AG09309 (cell line): ENCODE results near the gene FYN.

ENCODE experiments used
- DNase-seq: peaks from one replicate; pipeline ENCODE4 v3.0.0-alpha.2; 2010; ENCODE audit warnings: low read depth
- H3K4me3 ChIP-seq: 2 replicates; pipeline ENCODE4 v1.5.1; 2011; ENCODE audit warnings: mild to moderate bottlenecking, low read depth, low read length, moderate library complexity; ENCODE audit not compliant: control insufficient read depth
- TF ChIP-seq, protein P1 (sequence below): IDR thresholded peaks from 2 replicates; pipeline ENCODE4 v1.5.1; 2011; ENCODE audit warnings: mild to moderate bottlenecking, low read depth, low read length, inconsistent platforms; ENCODE audit not compliant: insufficient read depth, control insufficient read depth; ENCODE audit errors: missing control alignments

Gene FYN

DNA sequence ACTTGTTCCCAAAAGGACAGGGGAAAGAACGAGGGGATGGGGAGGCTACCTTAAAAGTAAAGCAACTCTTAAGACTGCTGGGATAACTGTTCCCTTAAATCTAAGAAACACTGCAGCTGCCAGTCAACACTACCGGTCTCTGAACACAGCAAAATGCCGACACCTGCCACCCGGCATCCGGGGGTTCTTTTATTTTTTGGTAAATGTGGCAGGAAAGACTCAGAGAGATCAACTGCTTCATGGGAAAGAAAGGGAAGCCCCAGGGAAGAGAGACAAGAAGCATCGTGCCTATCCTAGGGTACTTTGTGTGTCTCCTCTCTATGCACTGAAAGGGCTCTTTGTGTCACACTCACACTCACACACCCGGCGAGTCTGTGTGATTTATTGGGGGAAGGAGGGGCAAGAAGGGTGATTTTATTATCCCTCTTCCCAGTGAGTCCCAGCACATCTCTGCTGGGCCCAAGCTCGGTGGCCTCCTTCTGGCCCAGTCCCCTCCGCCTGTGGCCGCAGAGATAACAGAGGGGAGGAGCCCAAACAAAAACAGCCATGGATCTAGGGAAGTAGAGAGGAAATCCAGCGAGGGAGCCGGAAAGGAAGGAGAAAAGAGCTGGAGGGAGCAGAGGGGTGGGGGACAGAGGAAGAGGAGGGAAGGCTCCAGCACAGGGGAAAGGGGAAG is 1.4 kb downstream of the FYN start:
- peak overlapping the region; percentile 61 for H3K4me3 ChIP-seq
- TF ChIP-seq, protein P1, sequence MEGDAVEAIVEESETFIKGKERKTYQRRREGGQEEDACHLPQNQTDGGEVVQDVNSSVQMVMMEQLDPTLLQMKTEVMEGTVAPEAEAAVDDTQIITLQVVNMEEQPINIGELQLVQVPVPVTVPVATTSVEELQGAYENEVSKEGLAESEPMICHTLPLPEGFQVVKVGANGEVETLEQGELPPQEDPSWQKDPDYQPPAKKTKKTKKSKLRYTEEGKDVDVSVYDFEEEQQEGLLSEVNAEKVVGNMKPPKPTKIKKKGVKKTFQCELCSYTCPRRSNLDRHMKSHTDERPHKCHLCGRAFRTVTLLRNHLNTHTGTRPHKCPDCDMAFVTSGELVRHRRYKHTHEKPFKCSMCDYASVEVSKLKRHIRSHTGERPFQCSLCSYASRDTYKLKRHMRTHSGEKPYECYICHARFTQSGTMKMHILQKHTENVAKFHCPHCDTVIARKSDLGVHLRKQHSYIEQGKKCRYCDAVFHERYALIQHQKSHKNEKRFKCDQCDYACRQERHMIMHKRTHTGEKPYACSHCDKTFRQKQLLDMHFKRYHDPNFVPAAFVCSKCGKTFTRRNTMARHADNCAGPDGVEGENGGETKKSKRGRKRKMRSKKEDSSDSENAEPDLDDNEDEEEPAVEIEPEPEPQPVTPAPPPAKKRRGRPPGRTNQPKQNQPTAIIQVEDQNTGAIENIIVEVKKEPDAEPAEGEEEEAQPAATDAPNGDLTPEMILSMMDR, result no peak
- DNase-seq, result no peak

DNA sequence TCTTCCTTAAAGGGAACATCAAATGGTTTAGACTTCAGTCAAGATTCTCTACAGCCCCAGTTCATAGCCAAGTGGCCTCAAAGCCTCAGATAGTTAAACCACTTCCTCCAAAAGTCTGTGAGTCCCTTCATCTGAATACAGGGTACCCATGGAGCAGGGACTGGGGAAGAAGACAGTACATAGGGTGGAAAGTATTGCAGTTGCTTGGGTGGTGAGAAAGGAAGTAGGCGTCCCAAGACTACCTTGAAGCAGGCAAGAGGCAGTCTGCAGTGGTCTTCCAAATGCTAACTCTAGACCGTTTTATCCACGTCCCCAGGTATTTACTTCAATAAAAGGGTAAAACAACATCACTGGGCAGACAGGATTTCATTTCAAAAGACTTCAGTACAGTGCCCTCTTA is 2.0 kb downstream of the FYN start:
- TF ChIP-seq, protein P1, result no peak
- H3K4me3 ChIP-seq, result peak overlapping the region; percentile 61
- no peak for DNase-seq

DNA sequence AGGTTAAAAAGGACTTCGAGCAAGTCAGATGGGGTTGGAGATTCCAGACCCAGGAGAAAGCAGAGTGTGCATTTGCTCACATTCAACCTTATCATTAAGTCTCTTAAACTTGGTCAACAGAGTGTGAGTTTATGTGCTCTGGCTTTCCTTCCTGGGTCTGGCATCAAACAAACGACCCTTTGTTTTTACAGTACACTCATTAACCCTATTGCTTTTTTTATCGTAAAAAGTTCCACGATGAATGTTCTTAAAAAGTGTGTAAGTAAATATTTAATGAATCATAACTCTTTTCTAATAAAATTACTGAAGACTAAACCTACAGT is 2.5 kb downstream of the FYN start:
- no peak overlapping the region for H3K4me3 ChIP-seq
- TF ChIP-seq, protein P1, result no peak
- no peak for DNase-seq

DNA sequence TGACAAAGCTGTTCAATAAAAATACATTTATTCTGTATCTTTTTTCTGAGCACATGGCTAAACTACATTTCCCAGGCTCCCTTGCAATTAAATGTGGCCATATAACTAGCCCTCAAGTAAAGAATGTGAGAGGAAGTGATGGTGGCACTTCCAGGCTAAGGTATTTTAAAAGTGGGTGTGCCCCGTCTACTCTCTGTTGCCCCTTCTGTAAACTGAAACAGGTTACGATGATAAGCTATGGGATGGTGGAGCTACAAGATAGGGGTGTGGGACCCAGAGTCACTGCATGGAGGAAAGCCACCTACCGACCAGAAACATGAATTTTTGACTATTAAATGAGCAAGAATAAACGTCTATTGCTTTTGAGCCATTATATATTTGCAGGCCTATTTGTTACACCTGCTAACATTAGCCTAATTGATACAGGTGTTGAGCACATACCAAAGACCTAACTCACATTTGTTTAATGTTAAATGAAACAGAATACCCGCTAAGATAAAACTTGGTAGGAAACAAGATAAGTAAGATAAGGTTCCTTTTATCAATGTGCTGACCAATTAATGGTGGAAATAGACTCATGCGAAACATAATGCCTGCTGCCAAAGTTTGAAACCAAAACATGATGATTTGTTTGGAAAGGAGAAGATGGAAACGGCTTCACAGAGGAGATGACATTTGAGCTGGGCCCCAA is 3.1 kb downstream of the FYN start:
- TF ChIP-seq, protein P1, result no peak
- DNase-seq, result no peak
- no peak overlapping the region for H3K4me3 ChIP-seq

DNA sequence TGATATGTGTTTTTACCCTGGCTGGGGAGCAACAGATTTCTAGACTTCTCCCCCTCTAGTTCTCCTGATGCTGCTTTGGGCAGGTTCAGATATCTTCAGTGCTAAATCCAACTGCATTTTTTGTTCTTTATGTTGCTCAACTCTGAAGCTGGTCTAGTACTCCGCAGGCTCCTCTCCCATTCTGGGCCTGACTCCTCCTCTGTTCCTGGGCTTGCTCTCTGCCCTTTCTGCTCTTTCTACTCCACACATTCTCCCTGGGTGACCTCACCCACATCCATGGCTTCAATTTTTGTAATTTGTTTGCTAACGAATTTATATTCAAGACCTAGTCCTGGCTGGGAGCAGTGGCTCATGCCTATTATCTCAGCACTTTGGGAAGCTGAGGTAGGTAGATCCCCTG is 6.4 kb downstream of the FYN start:
- TF ChIP-seq, protein P1, result no peak
- DNase-seq, result no peak

DNA sequence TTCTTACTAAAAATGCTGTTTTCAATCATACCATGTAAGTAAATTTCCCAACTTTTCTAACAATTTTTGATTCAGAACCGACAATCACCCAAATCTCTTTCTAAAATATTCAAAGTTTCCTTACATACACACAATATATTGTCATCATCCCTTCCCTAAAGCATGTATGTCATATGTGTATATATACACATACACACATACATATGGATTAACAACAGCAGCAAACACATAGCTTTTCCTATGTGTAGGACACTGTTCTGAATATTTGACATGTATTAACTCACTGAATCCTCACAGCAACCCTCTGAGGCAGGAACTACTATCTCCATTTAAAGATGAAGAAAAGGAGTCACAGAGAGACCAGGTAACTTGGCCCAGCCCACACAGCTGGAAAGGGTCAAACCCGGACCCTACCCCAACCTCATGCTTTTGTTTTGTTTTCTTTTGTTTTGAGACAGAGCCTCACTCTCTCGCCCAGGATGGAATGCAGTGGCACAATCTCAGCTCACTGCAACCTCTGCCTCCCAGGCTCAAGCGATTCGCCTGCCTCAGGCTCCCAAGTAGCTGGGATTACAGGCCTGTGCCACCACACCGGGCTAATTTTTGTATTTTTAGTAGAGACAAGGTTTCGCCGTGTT is 7.2 kb downstream of the FYN start:
- TF ChIP-seq, protein P1, result no peak

More for the DNA sequence above, 6.4 kb downstream of the FYN start:
- H3K4me3 ChIP-seq, result no peak overlapping the region

More for the DNA sequence above, 7.2 kb downstream of the FYN start:
- no peak overlapping the region for H3K4me3 ChIP-seq
- DNase-seq, result no peak
